Astrocyte (in vitro differentiated cells and primary cell): ENCODE results near the gene MYOZ1.

Source experiments
- CTCF ChIP-seq: IDR thresholded peaks from 2 replicates; pipeline ENCODE4 v1.5.1; 2011; ENCODE audit warnings: low read depth, mild to moderate bottlenecking, inconsistent platforms, low read length, moderate library complexity; ENCODE audit not compliant: insufficient read depth
- EZH2 ChIP-seq: IDR thresholded peaks from 2 replicates; pipeline ENCODE4 v1.6.1; 2012; ENCODE audit warnings: mild to moderate bottlenecking, low read length, inconsistent platforms; ENCODE audit not compliant: insufficient read depth

GRCh38 chr10:73634421-73634820 is 6.9 kb downstream of the MYOZ1 start:
- TF ChIP-seq CTCF (no peak), EZH2 (no peak)
